Left ventricle myocardium superior (tissue), 1 donor: Measurements from ENCODE around the gene ANP32A. TPM values are rescaled to one million over a fixed set of nuclear protein-coding genes. Genes with fewer than 3 reads are reported as not detected.
A peak's percentile ranks its signal among the peaks of the same experiment; 100 is the strongest.
"Not testable (repeated sequence)": the region's sequence is repeated elsewhere in the genome, so short reads cannot be mapped to it uniquely, and the experiment has no call there.

Experiments
- ATAC-seq: fragments of 200-7000 bp; cut with Tn5 transposase; one replicate; pipeline ENCODE4 v1.9.1; 2020; ENCODE audit warnings: mild to moderate bottlenecking, moderate library complexity
- DNase-seq: peaks from one replicate; pipeline ENCODE4 v3.0.0-alpha.2; 2020
- intact Hi-C: fragments of 100-400 bp; cut with micrococcal nuclease; formaldehyde crosslinking; loops from one replicate; pipeline ENCODE4 v1.11.0; 2022
- total RNA-seq: library from RNA; stranded (reverse); fragmentation: NEBNext Ultra II Directional; extraction: Animal tissue kit (Norgen Biotek cat#: 25700); gene quantifications from one replicate; pipeline ENCODE4 v1.2.1, GENCODE V29; 2021
- donor health status: DM: no; HTN: yes; CAD: no; lungs with severe emphysema.

ANP32A gene
- total RNA-seq, 1 donor from 2014 or later = 138 TPM

GRCh38 chr15:68769702-68770101 is 51.0 kb downstream of the ANP32A start:
- DNase-seq (no peak), ATAC-seq (no peak)
- intact Hi-C loops = no loop called here

- intact Hi-C loops = no loop called here
- no peak for ATAC-seq
- DNase-seq = no peak
These were observed 52.4 kb downstream of the ANP32A start for GRCh38 chr15:68768321-68768720.

GRCh38 chr15:68767833-68768232 is 52.9 kb downstream of the ANP32A start:
- ATAC-seq = no peak
- intact Hi-C loops = no loop called here
- DNase-seq = no peak

- DNase-seq = no peak
- no peak for ATAC-seq
- intact Hi-C loops = no loop called here
These were observed 54.9 kb downstream of the ANP32A start for GRCh38 chr15:68765602-68766368.

- intact Hi-C loops = no loop called here
- DNase-seq = no peak
- no peak for ATAC-seq
These were observed 56.6 kb downstream of the ANP32A start for GRCh38 chr15:68764090-68764489.

- ATAC-seq (no peak), DNase-seq (no peak)
- intact Hi-C loops = no loop called here
These were observed 57.6 kb downstream of the ANP32A start for GRCh38 chr15:68763063-68763462.

GRCh38 chr15:68759982-68760579 is 60.6 kb downstream of the ANP32A start:
- intact Hi-C loops, DNase-seq, ATAC-seq: not testable (repeated sequence)

GRCh38 chr15:68755731-68756130 is 65.0 kb downstream of the ANP32A start:
- intact Hi-C loops = no loop called here
- no peak for DNase-seq
- no peak for ATAC-seq

GRCh38 chr15:68751622-68752021 is 69.1 kb downstream of the ANP32A start:
- DNase-seq (no peak), ATAC-seq (no peak)
- intact Hi-C loops = no loop called here

- intact Hi-C loops = no loop called here
- DNase-seq = no peak
- ATAC-seq = peak; percentile 93
These were observed 70.9 kb downstream of the ANP32A start for GRCh38 chr15:68749793-68750192.

GRCh38 chr15:68749365-68749764 is 71.3 kb downstream of the ANP32A start:
- no peak for DNase-seq
- intact Hi-C loops = no loop called here
- ATAC-seq = peak; percentile 46

GRCh38 chr15:68743256-68743655 is 77.4 kb downstream of the ANP32A start:
- intact Hi-C loops = no loop called here
- ATAC-seq (no peak), DNase-seq (no peak)

- intact Hi-C loops = no loop called here
- ATAC-seq = peak; percentile 20
- no peak for DNase-seq
These were observed 81.2 kb downstream of the ANP32A start for GRCh38 chr15:68739390-68740080.

GRCh38 chr15:68735610-68736009 is 85.1 kb downstream of the ANP32A start:
- DNase-seq (no peak), ATAC-seq (no peak)
- intact Hi-C loops = no loop called here

GRCh38 chr15:68734881-68735280 is 85.8 kb downstream of the ANP32A start:
- DNase-seq = no peak
- intact Hi-C loops = no loop called here

GRCh38 chr15:68734352-68734751 is 86.3 kb downstream of the ANP32A start:
- intact Hi-C loops = no loop called here
- DNase-seq = no peak
- no peak for ATAC-seq

More at GRCh38 chr15:68734881-68735280, 85.8 kb downstream of the ANP32A start:
- ATAC-seq = no peak

- intact Hi-C loops = no loop called here
- DNase-seq = no peak
- ATAC-seq = no peak
These were observed 87.0 kb downstream of the ANP32A start for GRCh38 chr15:68733666-68734065.

GRCh38 chr15:68732451-68732850 is 88.2 kb downstream of the ANP32A start:
- intact Hi-C loops = no loop called here
- DNase-seq = no peak
- no peak for ATAC-seq

GRCh38 chr15:68730976-68731897 is 89.5 kb downstream of the ANP32A start:
- intact Hi-C loops = no loop called here
- DNase-seq (peak; percentile 59), ATAC-seq (peak; percentile 58)
